GM10266 (cell line): Measurements from ENCODE around the gene RAPGEF5.

ENCODE experiments used
- DNase-seq: peaks from one replicate; pipeline ENCODE4 v3.0.0; 2012; ENCODE audit errors: extremely low spot score
- CTCF ChIP-seq: IDR thresholded peaks from 2 replicates; pipeline ENCODE4 v1.5.1; 2012; ENCODE audit warnings: mild to moderate bottlenecking, low read depth; ENCODE audit not compliant: control insufficient read depth, insufficient read depth; ENCODE audit errors: missing control alignments

Gene RAPGEF5

GRCh38 chr7:22219036-22219435 is 137.9 kb downstream of the RAPGEF5 start:
- DNase-seq, result no peak
- no peak for TF ChIP-seq CTCF

GRCh38 chr7:22216832-22217475 is 140.0 kb downstream of the RAPGEF5 start:
- DNase-seq, result no peak
- no peak for TF ChIP-seq CTCF

- TF ChIP-seq CTCF, result no peak
- DNase-seq, result no peak
These were observed 140.6 kb downstream of the RAPGEF5 start for GRCh38 chr7:22216309-22216708.

- DNase-seq, result no peak
- TF ChIP-seq CTCF, result no peak
These were observed 143.0 kb downstream of the RAPGEF5 start for GRCh38 chr7:22214000-22214399.

GRCh38 chr7:22213081-22213480 is 143.9 kb downstream of the RAPGEF5 start:
- no peak for DNase-seq
- no peak for TF ChIP-seq CTCF

GRCh38 chr7:22210967-22211366 is 146.0 kb downstream of the RAPGEF5 start:
- DNase-seq, result no peak
- no peak for TF ChIP-seq CTCF

- DNase-seq, result no peak
- no peak for TF ChIP-seq CTCF
These were observed 146.6 kb downstream of the RAPGEF5 start for GRCh38 chr7:22210355-22210754.
